ENCODE results near the gene TXNRD2. TPM values are rescaled to one million over a fixed set of nuclear protein-coding genes. Genes with fewer than 3 reads are reported as not detected.

TXNRD2 gene
- total and polyA plus RNA-seq, 2 donors (not counting 1 experiment from before 2014, with no cell fraction given): 24.8 to 36.2 TPM

DNA sequence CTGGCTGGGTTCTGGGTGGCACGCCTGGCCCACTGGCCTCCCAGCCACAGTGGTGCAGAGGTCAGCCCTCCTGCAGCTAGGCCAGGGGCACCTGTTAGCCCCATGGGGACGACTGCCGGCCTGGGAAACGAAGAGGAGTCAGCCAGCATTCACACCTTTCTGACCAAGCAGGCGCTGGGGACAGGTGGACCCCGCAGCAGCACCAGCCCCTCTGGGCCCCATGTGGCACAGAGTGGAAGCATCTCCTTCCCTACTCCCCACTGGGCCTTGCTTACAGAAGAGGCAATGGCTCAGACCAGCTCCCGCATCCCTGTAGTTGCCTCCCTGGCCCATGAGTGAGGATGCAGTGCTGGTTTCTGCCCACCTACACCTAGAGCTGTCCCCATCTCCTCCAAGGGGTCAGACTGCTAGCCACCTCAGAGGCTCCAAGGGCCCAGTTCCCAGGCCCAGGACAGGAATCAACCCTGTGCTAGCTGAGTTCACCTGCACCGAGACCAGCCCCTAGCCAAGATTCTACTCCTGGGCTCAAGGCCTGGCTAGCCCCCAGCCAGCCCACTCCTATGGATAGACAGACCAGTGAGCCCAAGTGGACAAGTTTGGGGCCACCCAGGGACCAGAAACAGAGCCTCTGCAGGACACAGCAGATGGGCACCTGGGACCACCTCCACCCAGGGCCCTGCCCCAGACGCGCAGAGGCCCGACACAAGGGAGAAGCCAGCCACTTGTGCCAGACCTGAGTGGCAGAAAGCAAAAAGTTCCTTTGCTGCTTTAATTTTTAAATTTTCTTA is 27.7 kb upstream of the TXNRD2 start:
- DNase-seq (no peak), ATAC-seq (ENCODE audit: low read depth) (no peak)
- Histone ChIP-seq H3K27ac (ENCODE audit: low read length in 2 of 2) (no peak overlapping the region), H3K4me3 (ENCODE audit: control extremely low read depth in 1 of 5, extremely low read depth in 1 of 5, insufficient read depth in 1 of 5, low read depth in 2 of 5, low read length in 4 of 5) (no peak overlapping the region), H4K20me1 (ENCODE audit: control insufficient read depth, insufficient read depth, low read length, poor library complexity, severe bottlenecking) (no peaks in the 10 kb centered on the region), H3K27me3 (replicated peaks in 1 of 4; ENCODE audit: control extremely low read depth in 1 of 4, control insufficient read depth in 3 of 4, insufficient read depth in 4 of 4, low read length in 3 of 4) (no peaks in the 10 kb centered on the region), H3K4me2 (replicated peaks; ENCODE audit: low read depth, low read length, poor library complexity, severe bottlenecking) (no peak overlapping the region), H3K4me1 (ENCODE audit: control insufficient read depth in 2 of 2, insufficient read depth in 2 of 2, low read length in 2 of 2) (peaks cover 0 to 4% of the 10 kb centered on the region in 2 donors), H3K79me2 (ENCODE audit: control insufficient read depth, insufficient read depth, low read length) (no peaks in the 10 kb centered on the region), H3K9ac (ENCODE audit: low read length) (no peak overlapping the region), H2AFZ (ENCODE audit: insufficient read depth, low read depth, low read length, poor library complexity, severe bottlenecking) (no peak overlapping the region), H3K36me3 (replicated peaks in 1 of 2; ENCODE audit: control extremely low read depth in 1 of 2, control insufficient read depth in 1 of 2, extremely low read depth in 1 of 2, insufficient read depth in 2 of 2, low read length in 1 of 2) (peaks cover 0 to 22% of the 10 kb centered on the region in 2 experiments), H3K9me3 (ENCODE audit: control extremely low read depth in 1 of 3, control insufficient read depth in 2 of 3, insufficient read depth in 1 of 3, low read length in 2 of 3) (no peaks in the 10 kb centered on the region)
- 96% methylated on average over 11 of the region's 11 CpGs for WGBS (ENCODE audit: insufficient coverage)
- H3K27me3 Mint-ChIP-seq: no peaks in the 10 kb centered on the region
- H3K4me3 Mint-ChIP-seq: no peak overlapping the region
- peaks cover 6% of the 10 kb centered on the region for H3K4me1 Mint-ChIP-seq
- no peaks in the 10 kb centered on the region for H3K9me3 Mint-ChIP-seq (ENCODE audit: insufficient read depth)
- no peak overlapping the region for H3K27ac Mint-ChIP-seq
- ChIA-PET POLR2A (no interaction called here), CTCF (interaction anchor here (0.6 to 7.2 kb wide), 10 partner anchors 10 to 719 kb away, joined by 3 to 65 read pairs (median 4); no protein-coding TSS in a partner anchor)
- TF ChIP-seq EZH2 (IDR thresholded peaks at IDR 0.05; ENCODE audit: borderline replicate concordance, insufficient read depth, low read depth, low read length, poor library complexity, severe bottlenecking): no peak
- TF ChIP-seq, protein P1, sequence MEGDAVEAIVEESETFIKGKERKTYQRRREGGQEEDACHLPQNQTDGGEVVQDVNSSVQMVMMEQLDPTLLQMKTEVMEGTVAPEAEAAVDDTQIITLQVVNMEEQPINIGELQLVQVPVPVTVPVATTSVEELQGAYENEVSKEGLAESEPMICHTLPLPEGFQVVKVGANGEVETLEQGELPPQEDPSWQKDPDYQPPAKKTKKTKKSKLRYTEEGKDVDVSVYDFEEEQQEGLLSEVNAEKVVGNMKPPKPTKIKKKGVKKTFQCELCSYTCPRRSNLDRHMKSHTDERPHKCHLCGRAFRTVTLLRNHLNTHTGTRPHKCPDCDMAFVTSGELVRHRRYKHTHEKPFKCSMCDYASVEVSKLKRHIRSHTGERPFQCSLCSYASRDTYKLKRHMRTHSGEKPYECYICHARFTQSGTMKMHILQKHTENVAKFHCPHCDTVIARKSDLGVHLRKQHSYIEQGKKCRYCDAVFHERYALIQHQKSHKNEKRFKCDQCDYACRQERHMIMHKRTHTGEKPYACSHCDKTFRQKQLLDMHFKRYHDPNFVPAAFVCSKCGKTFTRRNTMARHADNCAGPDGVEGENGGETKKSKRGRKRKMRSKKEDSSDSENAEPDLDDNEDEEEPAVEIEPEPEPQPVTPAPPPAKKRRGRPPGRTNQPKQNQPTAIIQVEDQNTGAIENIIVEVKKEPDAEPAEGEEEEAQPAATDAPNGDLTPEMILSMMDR (IDR thresholded peaks at IDR 0.05): no peak
- intact Hi-C loops (cut with micrococcal nuclease): no loop called here

GRCh38 chr22:19968450-19968891 is 26.9 kb upstream of the TXNRD2 start:
- H3K4me3 Mint-ChIP-seq: no peak overlapping the region
- Histone ChIP-seq H3K36me3 (replicated peaks in 1 of 2; ENCODE audit: control extremely low read depth in 1 of 2, control insufficient read depth in 1 of 2, extremely low read depth in 1 of 2, insufficient read depth in 2 of 2, low read length in 1 of 2) (peaks cover 0 to 30% of the 10 kb centered on the region in 2 experiments), H3K9ac (ENCODE audit: low read length) (no peak overlapping the region), H3K4me3 (ENCODE audit: control extremely low read depth in 1 of 5, extremely low read depth in 1 of 5, insufficient read depth in 1 of 5, low read depth in 2 of 5, low read length in 4 of 5) (no peak overlapping the region), H3K79me2 (ENCODE audit: control insufficient read depth, insufficient read depth, low read length) (no peaks in the 10 kb centered on the region), H3K27ac (ENCODE audit: low read length in 2 of 2) (no peak overlapping the region), H4K20me1 (ENCODE audit: control insufficient read depth, insufficient read depth, low read length, poor library complexity, severe bottlenecking) (no peaks in the 10 kb centered on the region), H3K4me1 (ENCODE audit: control insufficient read depth in 2 of 2, insufficient read depth in 2 of 2, low read length in 2 of 2) (peaks cover 0 to 4% of the 10 kb centered on the region in 2 donors), H3K9me3 (ENCODE audit: control extremely low read depth in 1 of 3, control insufficient read depth in 2 of 3, insufficient read depth in 1 of 3, low read length in 2 of 3) (no peaks in the 10 kb centered on the region), H3K27me3 (replicated peaks in 1 of 4; ENCODE audit: control extremely low read depth in 1 of 4, control insufficient read depth in 3 of 4, insufficient read depth in 4 of 4, low read length in 3 of 4) (no peaks in the 10 kb centered on the region), H3K4me2 (replicated peaks; ENCODE audit: low read depth, low read length, poor library complexity, severe bottlenecking) (no peak overlapping the region), H2AFZ (ENCODE audit: insufficient read depth, low read depth, low read length, poor library complexity, severe bottlenecking) (no peak overlapping the region)
- peaks cover 5% of the 10 kb centered on the region for H3K4me1 Mint-ChIP-seq
- ChIA-PET CTCF (interaction anchor here (1.1 to 7.2 kb wide), 4 partner anchors 45 to 161 kb away, joined by 3 to 65 read pairs (median 6); no protein-coding TSS in a partner anchor), POLR2A (no interaction called here)
- H3K27ac Mint-ChIP-seq: no peak overlapping the region
- H3K27me3 Mint-ChIP-seq: no peaks in the 10 kb centered on the region
- ATAC-seq (ENCODE audit: low read depth): no peak
- 95% methylated on average over 12 of the region's 18 CpGs for WGBS (ENCODE audit: insufficient coverage)
- TF ChIP-seq, protein P1 (IDR thresholded peaks at IDR 0.05): no peak
- no peak for TF ChIP-seq EZH2 (IDR thresholded peaks at IDR 0.05; ENCODE audit: borderline replicate concordance, insufficient read depth, low read depth, low read length, poor library complexity, severe bottlenecking)
- intact Hi-C loops (cut with micrococcal nuclease): no loop called here
- no peak for DNase-seq
- H3K9me3 Mint-ChIP-seq (ENCODE audit: insufficient read depth): no peaks in the 10 kb centered on the region
